Left ventricle myocardium inferior (tissue), 1 donor: ENCODE results near the gene RAX2. TPM values are rescaled to one million over a fixed set of nuclear protein-coding genes. Genes with fewer than 3 reads are reported as not detected.

ENCODE experiments used
- DNase-seq: peaks from one replicate; pipeline ENCODE4 v3.0.0-alpha.2; 2020
- H3K27ac ChIP-seq: fragments of 200-600 bp; replicated peaks from 2 replicates; pipeline ENCODE4 v1.8.0; 2021
- H3K27me3 ChIP-seq: fragments of 200-600 bp; 2 replicates; pipeline ENCODE4 v1.8.0; 2021; ENCODE audit warnings: low read depth
- H3K36me3 ChIP-seq: fragments of 200-600 bp; 2 replicates; pipeline ENCODE4 v1.8.0; 2021
- H3K4me1 ChIP-seq: fragments of 200-600 bp; 2 replicates; pipeline ENCODE4 v1.8.0; 2021
- H3K4me3 ChIP-seq: fragments of 200-600 bp; 2 replicates; pipeline ENCODE4 v1.8.0; 2021; ENCODE audit warnings: mild to moderate bottlenecking, moderate library complexity
- H3K9me3 ChIP-seq: fragments of 200-600 bp; replicated peaks from 2 replicates; pipeline ENCODE4 v1.8.0; 2021
- intact Hi-C: fragments of 100-400 bp; cut with micrococcal nuclease; formaldehyde crosslinking; loops from one replicate; pipeline ENCODE4 v1.11.0; 2022
- total RNA-seq: library from RNA; stranded (reverse); fragmentation: NEBNext Ultra II Directional; extraction: Animal tissue kit (Norgen Biotek cat#: 25700); gene quantifications from one replicate; pipeline ENCODE4 v1.2.1, GENCODE V29; 2021
- TF ChIP-seq, protein P1 (sequence below): fragments of 200-600 bp; IDR thresholded peaks from 2 replicates; pipeline ENCODE4 v1.8.0; 2021; ENCODE audit warnings: antibody characterized with exemption, mild to moderate bottlenecking, borderline replicate concordance
- donor health status: DM: no; HTN: yes; CAD: no; lungs with severe emphysema.

Gene RAX2
- total RNA-seq, 1 donor from 2014 or later: not detected

DNA sequence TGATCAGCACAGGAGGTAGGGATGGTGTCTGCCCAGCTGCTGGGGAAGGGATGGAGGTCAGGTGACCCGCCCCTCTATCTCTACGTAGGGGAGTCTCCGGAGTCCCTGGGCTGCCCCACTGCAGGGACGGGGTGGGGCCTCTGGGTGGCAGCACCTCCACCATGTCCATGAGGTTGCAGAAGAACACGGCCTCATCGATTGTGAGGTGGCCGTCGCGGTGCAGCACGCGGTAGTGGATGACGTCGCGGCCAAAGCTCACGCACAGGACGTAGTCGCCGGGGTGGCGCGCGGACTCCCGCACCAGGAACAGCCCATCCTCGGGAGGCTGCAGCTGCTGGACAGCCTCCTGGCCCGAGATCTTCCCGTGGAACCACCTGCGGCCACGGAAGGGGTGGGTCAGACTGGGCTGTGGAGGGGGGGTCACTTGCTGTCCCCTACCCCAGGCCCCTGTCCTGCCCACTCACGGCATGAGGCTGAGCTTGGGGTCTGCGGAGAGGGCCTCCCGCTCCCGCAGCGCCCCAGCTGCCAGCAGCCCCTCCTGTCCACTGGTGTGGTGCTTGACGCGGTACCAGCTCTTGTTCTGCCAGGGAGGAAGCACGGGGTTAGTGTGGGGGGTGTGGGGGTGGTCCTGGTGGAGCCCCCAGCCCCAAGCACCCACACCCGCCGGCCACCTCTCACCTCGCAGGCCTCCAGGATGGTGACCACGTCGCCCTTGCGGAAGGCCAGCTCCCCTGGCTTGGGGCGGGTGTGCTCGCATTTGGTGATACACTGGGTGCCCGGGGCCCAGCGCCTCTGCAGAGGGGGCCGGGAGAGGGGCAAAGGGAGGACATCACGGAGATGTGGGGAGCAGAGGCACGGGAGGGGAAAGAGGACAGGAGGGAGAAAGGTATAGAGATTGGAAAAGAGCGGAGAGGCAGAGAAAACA, 11.9 kb upstream of the RAX2 start:
- no peak for DNase-seq
- Histone ChIP-seq H3K4me1 (peaks cover 8% of the 10 kb centered on the region), H3K27me3 (peaks cover 69% of the 10 kb centered on the region), H3K27ac (no peak overlapping the region), H3K9me3 (peaks cover 25% of the 10 kb centered on the region), H3K36me3 (no peaks in the 10 kb centered on the region), H3K4me3 (no peak overlapping the region)
- intact Hi-C loops: no loop called here
- TF ChIP-seq, protein P1, sequence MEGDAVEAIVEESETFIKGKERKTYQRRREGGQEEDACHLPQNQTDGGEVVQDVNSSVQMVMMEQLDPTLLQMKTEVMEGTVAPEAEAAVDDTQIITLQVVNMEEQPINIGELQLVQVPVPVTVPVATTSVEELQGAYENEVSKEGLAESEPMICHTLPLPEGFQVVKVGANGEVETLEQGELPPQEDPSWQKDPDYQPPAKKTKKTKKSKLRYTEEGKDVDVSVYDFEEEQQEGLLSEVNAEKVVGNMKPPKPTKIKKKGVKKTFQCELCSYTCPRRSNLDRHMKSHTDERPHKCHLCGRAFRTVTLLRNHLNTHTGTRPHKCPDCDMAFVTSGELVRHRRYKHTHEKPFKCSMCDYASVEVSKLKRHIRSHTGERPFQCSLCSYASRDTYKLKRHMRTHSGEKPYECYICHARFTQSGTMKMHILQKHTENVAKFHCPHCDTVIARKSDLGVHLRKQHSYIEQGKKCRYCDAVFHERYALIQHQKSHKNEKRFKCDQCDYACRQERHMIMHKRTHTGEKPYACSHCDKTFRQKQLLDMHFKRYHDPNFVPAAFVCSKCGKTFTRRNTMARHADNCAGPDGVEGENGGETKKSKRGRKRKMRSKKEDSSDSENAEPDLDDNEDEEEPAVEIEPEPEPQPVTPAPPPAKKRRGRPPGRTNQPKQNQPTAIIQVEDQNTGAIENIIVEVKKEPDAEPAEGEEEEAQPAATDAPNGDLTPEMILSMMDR: peak; percentile 49

DNA sequence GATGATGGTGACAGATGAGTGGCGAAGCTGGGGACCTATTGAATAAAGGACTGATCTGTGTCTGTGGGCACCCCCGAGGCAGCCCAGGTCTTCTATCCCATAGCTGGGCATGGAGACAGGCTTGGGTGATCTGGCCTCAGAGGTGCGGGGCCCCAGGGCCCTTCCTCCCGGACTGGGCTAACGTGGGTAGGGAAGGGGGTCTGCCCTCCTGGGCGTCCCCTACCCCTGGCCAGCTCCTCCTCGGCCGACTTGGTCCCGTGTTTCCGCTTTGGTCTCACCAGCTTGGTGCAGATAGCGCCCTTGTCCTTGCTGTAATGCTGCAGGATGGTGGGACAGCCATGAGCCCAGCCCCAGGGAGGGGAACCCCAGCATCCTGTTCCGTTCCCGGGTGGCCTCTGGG, 10.9 kb upstream of the RAX2 start:
- DNase-seq: no peak
- peaks cover 25% of the 10 kb centered on the region for H3K9me3 ChIP-seq
- TF ChIP-seq, protein P1: no peak
- H3K4me1 ChIP-seq: peaks cover 8% of the 10 kb centered on the region
- H3K4me3 ChIP-seq: no peak overlapping the region
- intact Hi-C loops: no loop called here
- H3K36me3 ChIP-seq: no peaks in the 10 kb centered on the region
- H3K27ac ChIP-seq: no peak overlapping the region
- peaks cover 65% of the 10 kb centered on the region for H3K27me3 ChIP-seq

DNA sequence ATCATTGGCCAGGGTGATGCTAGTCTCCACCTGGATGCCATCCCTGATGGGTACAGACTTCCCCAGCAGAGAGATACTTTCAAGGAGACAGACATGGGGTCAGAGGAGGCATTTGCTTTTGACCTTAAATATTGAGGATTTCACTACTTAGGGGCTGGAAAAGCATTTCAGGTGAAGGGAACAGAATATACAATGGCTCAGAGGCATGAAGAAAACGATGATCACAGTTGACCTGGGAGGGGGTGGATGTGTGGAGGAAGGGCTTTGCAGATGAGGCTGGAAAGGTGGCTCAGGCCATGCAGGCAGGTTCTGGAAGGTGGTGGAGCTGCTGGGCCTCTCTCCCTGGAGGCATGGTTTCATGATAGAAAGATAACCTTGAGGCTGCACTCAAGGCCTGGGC, 10.3 kb upstream of the RAX2 start:
- H3K27ac ChIP-seq: no peak overlapping the region
- H3K4me1 ChIP-seq: peaks cover 8% of the 10 kb centered on the region
- H3K4me3 ChIP-seq: no peak overlapping the region
- TF ChIP-seq, protein P1: no peak
- no peaks in the 10 kb centered on the region for H3K36me3 ChIP-seq
- DNase-seq: no peak
- H3K9me3 ChIP-seq: peaks cover 25% of the 10 kb centered on the region
- intact Hi-C loops: no loop called here
- H3K27me3 ChIP-seq: peaks cover 60% of the 10 kb centered on the region

DNA sequence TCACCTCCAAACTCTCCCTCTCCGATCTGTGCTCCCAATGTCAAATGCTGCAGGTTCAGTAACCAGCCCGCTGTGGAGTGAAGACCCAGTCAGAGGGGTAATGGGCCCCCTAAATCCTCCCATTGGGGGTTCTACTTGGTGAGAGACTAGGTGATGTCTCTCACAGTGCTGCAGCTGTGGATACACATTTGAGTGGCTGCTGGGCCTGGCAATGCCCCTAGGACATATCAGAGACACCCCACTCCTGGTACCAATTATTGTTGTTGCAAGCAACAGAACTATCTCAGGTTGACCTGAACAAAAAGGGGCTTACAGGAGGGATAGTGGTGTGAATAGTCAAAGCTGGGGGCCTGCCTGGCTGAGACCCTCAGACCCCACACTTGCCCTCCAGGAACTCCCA, 9.6 kb upstream of the RAX2 start:
- Histone ChIP-seq H3K4me1 (peaks cover 8% of the 10 kb centered on the region), H3K9me3 (peaks cover 25% of the 10 kb centered on the region), H3K4me3 (no peak overlapping the region), H3K36me3 (no peaks in the 10 kb centered on the region), H3K27me3 (peaks cover 52% of the 10 kb centered on the region), H3K27ac (no peak overlapping the region)
- intact Hi-C loops: no loop called here
- TF ChIP-seq, protein P1: no peak
- DNase-seq: no peak

DNA sequence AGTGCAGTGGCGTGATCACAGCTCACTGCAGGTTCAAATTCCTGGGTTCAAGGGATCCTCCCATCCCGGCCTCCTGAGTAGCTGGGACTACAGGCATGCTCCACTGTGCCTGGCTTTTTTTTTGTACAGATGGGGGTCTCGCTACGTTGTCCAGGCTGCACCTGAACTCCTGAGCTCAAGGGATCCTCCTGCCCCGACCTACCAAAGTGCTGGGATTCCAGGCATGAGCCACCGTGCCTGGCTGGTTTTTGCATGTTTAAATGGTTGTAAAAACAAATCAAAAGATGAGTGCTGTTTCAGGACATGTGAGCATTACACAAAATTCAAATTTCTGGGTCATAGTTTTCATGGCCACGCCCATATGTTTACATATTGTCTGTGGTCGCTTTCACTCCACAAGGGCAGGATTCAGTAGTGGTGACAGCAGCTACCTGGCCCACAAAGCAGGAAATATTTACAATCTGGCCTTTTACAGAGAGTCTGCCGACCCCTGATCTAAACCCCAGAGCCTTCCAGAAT, 8.8 kb upstream of the RAX2 start:
- no peak for DNase-seq
- intact Hi-C loops: no loop called here

More for the DNA sequence above, 8.8 kb upstream of the RAX2 start:
- Histone ChIP-seq H3K4me1 (peaks cover 5% of the 10 kb centered on the region), H3K9me3 (peaks cover 25% of the 10 kb centered on the region), H3K36me3 (no peaks in the 10 kb centered on the region), H3K27ac (no peak overlapping the region), H3K27me3 (peaks cover 45% of the 10 kb centered on the region), H3K4me3 (no peak overlapping the region)
- TF ChIP-seq, protein P1: no peak
